ENCODE data around the gene MASP1.

The MASP1 gene

DNA sequence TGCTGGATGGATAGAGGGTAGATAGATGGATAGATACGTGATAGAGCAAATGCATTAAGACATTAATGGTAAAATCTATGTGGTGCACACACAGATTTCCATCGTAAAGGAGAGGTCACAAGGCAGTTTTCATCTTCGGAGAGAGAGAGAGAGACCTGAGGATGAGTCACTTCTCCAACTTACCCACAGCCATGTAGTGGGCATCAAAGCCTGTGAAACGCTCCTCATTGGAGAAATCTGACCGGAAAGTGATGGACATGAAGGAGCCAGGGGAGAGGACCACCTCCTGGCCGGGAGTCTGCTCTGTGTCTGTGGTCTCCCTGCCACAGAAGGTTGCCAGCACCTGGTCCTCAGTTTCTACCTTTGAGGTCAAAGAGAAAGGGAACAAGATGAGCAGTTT, 29.2 kb downstream of the MASP1 start:
- TF ChIP-seq, protein P1, sequence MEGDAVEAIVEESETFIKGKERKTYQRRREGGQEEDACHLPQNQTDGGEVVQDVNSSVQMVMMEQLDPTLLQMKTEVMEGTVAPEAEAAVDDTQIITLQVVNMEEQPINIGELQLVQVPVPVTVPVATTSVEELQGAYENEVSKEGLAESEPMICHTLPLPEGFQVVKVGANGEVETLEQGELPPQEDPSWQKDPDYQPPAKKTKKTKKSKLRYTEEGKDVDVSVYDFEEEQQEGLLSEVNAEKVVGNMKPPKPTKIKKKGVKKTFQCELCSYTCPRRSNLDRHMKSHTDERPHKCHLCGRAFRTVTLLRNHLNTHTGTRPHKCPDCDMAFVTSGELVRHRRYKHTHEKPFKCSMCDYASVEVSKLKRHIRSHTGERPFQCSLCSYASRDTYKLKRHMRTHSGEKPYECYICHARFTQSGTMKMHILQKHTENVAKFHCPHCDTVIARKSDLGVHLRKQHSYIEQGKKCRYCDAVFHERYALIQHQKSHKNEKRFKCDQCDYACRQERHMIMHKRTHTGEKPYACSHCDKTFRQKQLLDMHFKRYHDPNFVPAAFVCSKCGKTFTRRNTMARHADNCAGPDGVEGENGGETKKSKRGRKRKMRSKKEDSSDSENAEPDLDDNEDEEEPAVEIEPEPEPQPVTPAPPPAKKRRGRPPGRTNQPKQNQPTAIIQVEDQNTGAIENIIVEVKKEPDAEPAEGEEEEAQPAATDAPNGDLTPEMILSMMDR (IDR thresholded peaks at IDR 0.05; ENCODE audit: control insufficient read depth, insufficient read depth, low read depth, low read length, missing control alignments), result no peak
- DNase-seq (ENCODE audit: low read depth), result no peak
- no peak overlapping the region for H3K4me3 ChIP-seq (ENCODE audit: control insufficient read depth, low read depth, low read length)

DNA sequence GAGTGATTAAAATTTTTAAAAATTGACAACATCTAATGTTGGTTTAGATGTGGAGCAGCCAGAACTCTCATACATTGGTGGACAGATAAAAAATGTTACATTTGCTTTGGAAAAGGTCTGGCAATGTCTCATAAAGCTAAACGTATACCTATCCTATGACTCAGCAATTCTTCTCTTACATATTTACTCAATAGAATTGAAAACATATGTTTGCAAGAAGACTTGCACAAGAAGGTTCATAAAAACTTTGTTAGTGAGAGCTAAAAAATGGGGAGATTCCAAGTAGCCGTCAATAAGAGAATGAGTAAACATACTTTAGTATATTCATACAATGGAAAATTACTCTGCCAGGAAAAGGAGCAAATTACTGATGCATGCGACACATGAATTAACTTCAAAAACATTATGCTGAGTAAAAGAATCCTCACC, 30.0 kb downstream of the MASP1 start:
- peak; percentile 91 for DNase-seq (ENCODE audit: low read depth)
- H3K4me3 ChIP-seq (ENCODE audit: control insufficient read depth, low read depth, low read length), result no peak overlapping the region
- TF ChIP-seq, protein P1 (IDR thresholded peaks at IDR 0.05; ENCODE audit: control insufficient read depth, insufficient read depth, low read depth, low read length, missing control alignments), result no peak

DNA sequence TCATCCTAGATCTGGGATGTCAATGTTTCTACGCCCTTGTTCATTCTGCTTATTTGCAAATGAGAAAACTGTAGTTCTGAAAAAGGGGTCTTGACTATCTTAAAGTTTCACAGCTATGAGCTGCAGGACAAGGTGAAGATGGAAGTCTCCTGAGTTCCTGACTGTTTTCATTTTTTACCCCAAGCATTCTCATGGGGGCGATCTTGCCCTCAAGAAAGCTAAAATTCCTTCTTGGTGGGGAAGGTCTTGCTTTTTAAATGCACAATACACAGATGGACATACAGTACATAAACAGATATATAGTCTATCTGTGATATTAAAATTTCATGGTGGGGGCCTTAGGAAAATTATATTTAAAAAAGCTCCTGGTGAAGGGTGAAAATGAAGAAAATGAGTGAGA, 32.4 kb downstream of the MASP1 start:
- TF ChIP-seq, protein P1 (IDR thresholded peaks at IDR 0.05; ENCODE audit: control insufficient read depth, insufficient read depth, low read depth, low read length, missing control alignments), result no peak

DNA sequence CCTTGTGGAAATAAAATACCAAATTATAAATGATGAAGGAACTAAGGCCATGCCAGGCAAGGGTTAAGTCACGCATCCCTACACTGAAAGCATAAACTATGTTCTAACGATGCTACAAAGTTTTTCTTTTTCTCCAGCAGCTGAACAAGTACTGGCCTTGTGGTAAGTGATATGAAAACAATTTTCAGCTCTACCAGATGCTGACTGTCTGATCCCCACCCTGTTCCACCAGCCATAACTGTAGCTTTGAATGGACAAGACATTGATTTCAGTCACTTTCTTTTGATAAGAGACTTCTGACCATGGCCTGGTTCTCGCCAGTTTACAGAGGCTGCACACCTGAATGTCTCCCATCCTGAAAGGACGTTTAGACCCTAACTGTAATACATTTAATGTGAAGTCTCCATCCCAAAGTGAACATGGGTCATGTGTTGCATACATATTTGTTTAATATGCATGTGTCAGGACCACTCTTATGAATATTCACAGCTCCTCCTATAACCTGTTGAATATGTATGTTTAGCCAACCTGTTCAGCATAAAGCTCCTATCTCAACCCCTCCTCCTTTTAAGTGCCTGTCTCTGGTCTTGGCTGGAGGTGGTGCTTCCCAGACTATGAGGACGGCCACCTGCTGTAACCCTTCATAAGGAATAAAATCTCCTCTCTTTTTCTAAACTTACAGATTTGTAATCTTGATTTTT, 33.4 kb downstream of the MASP1 start:
- H3K4me3 ChIP-seq (ENCODE audit: control insufficient read depth, low read depth, low read length), result no peak overlapping the region
- TF ChIP-seq, protein P1 (IDR thresholded peaks at IDR 0.05; ENCODE audit: control insufficient read depth, insufficient read depth, low read depth, low read length, missing control alignments), result no peak
- no peak for DNase-seq (ENCODE audit: low read depth)

More for the DNA sequence above, 32.4 kb downstream of the MASP1 start:
- H3K4me3 ChIP-seq (ENCODE audit: control insufficient read depth, low read depth, low read length), result no peak overlapping the region
- no peak for DNase-seq (ENCODE audit: low read depth)

DNA sequence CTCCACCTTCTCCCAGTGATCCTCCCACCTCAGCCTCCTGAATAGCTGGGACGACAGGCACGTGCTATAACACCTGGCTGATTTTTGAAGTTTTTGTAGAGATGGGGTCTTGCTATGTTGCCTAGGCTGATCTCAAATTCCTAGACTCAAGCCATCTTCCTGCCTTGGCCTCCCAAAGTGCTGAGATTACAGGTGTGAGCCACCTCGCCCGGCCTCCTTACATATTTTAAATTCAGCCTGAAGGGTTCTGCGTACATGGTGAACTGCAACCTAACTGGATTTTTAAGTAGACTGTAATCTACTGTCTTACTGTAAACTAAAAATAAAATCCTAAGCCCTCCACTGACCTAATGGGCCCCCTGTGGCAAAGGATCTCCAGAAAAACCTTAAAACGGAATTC, 34.1 kb downstream of the MASP1 start:
- TF ChIP-seq, protein P1 (IDR thresholded peaks at IDR 0.05; ENCODE audit: control insufficient read depth, insufficient read depth, low read depth, low read length, missing control alignments), result no peak
- DNase-seq (ENCODE audit: low read depth), result no peak

DNA sequence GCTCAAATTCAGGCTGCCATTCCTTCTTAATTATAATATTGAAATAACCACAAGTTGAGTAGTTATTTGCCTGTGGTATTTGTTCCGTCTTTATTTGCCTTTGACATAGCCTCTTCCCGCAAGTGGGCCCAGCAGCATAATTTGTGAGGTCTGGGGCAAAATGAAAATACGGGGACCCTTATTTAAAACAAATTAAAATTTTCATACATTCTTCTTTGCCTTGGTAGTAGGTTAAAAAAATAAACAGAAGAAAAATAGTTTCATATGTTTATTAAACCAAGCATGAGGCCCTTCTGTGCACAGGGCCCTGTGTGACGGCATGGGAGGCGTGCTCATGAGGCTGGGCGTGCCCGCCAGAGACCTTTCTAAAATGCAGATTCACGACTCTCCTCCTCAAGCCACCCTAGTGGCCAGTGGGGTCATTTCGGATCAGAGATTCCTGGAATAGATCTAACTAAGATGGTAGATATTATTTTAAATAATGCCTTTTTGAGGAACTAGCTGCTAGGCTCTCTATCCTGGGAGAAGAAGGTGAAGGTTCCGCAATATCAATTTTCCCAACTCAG, 35.4 kb downstream of the MASP1 start:
- TF ChIP-seq, protein P1 (IDR thresholded peaks at IDR 0.05; ENCODE audit: control insufficient read depth, insufficient read depth, low read depth, low read length, missing control alignments), result no peak
- no peak for DNase-seq (ENCODE audit: low read depth)
- no peak overlapping the region for H3K4me3 ChIP-seq (ENCODE audit: control insufficient read depth, low read depth, low read length)

More for the DNA sequence above, 34.1 kb downstream of the MASP1 start:
- no peak overlapping the region for H3K4me3 ChIP-seq (ENCODE audit: control insufficient read depth, low read depth, low read length)
